NT2/D1 (cell line): Measurements from ENCODE around the gene FBXO10.
A peak's percentile ranks its signal among the peaks of the same experiment; 100 is the strongest.

ENCODE experiments used
- DNase-seq: peaks from one replicate; pipeline ENCODE4 v3.0.0-alpha.2; 2011; ENCODE audit warnings: low read depth, low spot score
- H3K27me3 ChIP-seq: 2 replicates; pipeline ENCODE4 v1.6.0; 2011; ENCODE audit warnings: mild to moderate bottlenecking; ENCODE audit not compliant: insufficient read length, insufficient read depth
- H3K36me3 ChIP-seq: 2 replicates; pipeline ENCODE4 v1.6.1; 2011; ENCODE audit warnings: mild to moderate bottlenecking, low read length, mixed read lengths; ENCODE audit not compliant: insufficient read depth, insufficient read length
- H3K4me1 ChIP-seq: 2 replicates; pipeline ENCODE4 v1.5.1; 2011; ENCODE audit not compliant: insufficient read depth, insufficient read length
- H3K4me3 ChIP-seq: 2 replicates; pipeline ENCODE4 v1.5.1; 2011; ENCODE audit warnings: low read depth; ENCODE audit not compliant: insufficient read length
- H3K9ac ChIP-seq: 2 replicates; pipeline ENCODE4 v1.6.0; 2011; ENCODE audit warnings: low read depth; ENCODE audit not compliant: insufficient read length
- H3K9me3 ChIP-seq: 2 replicates; pipeline ENCODE4 v1.5.1; 2011; ENCODE audit warnings: mild to moderate bottlenecking, low read length; ENCODE audit not compliant: insufficient read depth
- SUZ12 ChIP-seq: IDR thresholded peaks from 2 replicates; pipeline ENCODE4 v1.6.1; 2011; ENCODE audit not compliant: insufficient read length, insufficient read depth; ENCODE audit errors: extremely low read depth
- YY1 ChIP-seq: IDR thresholded peaks from 2 replicates; pipeline ENCODE4 v1.6.1; 2011; ENCODE audit not compliant: insufficient read length, insufficient read depth
- ZNF274 ChIP-seq: IDR thresholded peaks from 2 replicates; pipeline ENCODE4 v1.6.1; 2011; ENCODE audit warnings: mild to moderate bottlenecking, low read depth, low read length

FBXO10 gene

DNA sequence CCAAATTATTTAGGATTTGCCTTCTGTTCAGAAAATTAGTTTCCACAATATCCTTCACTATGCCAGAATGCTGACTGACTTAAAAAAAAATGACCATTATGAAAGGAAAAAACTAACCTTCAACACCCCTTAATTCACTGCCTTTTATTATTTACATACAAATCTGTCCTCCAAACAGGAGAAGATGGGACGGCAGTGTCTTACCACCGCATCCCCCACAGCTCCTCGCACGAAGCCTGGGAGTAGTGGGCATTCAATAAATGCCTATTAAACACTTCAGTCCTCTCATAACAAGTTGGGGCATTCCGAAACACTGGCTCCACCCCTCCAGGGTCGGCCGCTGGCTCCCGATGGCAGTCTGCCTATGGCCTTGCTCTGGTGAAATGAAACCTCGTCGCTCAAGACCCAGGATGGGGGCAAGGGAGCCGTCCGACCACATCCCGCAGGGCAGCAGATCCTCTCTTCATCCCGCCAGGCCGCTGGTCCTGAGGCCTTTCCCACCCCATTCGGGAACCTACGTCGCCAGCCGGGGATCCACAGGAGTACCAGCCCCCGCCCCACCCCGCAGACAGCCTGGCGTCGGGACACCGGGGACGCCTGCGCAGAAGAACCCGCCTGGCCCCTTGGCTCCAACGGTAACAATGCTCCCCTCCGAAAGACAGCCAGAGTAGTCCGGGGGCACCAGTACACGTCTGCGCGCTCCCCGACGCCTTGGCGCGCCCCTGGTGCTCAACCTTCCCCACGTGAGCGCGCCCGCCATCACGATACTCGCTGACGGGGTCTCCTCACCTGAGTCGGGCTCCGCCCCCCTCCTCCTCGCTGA, 111.5 kb downstream of the FBXO10 start:
- TF ChIP-seq ZNF274, result no peak
- TF ChIP-seq YY1, result no peak
- TF ChIP-seq SUZ12, result no peak
- no peak for DNase-seq
- Histone ChIP-seq H3K4me1 (peaks cover 3% of the 10 kb centered on the region), H3K27me3 (no peaks in the 10 kb centered on the region), H3K9ac (peak overlapping the region; percentile 98), H3K4me3 (peak overlapping the region; percentile 86), H3K36me3 (peaks cover 11% of the 10 kb centered on the region), H3K9me3 (no peaks in the 10 kb centered on the region)

DNA sequence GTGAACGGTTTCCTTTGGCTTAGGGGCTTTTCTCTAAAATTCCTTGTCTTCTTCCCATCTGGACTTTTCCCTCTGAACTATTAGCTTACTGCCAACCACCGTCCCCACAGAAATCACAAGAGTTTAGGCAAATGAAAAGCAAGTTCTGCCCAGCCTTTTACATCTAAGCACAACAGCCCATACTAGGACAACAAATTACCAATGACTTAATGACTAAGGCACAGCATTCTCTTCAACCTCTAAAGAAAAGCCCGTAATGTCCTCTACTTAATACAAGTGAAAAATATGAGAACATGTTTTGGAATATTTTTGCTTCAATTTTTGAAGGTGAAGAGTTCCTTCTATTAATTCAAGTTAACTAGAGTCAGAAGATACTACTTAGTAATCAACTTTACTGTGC, 112.2 kb downstream of the FBXO10 start:
- H3K9me3 ChIP-seq, result no peaks in the 10 kb centered on the region

More for the DNA sequence above, 112.2 kb downstream of the FBXO10 start:
- no peak for TF ChIP-seq YY1
- TF ChIP-seq SUZ12, result no peak
- TF ChIP-seq ZNF274, result no peak
- DNase-seq, result no peak
- peak overlapping the region; percentile 98 for H3K9ac ChIP-seq
- no peaks in the 10 kb centered on the region for H3K27me3 ChIP-seq
- peak overlapping the region; percentile 86 for H3K4me3 ChIP-seq
- peaks cover 3% of the 10 kb centered on the region for H3K4me1 ChIP-seq
- H3K36me3 ChIP-seq, result peaks cover 11% of the 10 kb centered on the region
